H1 (cell line): ENCODE results near the gene OGFOD1. TPM values are rescaled to one million over a fixed set of nuclear protein-coding genes. Genes with fewer than 3 reads are reported as not detected.

Experiments used
- HDAC2 ChIP-seq, 2 experiments: fragments of 300-600 bp in 1 of 2; sonication (generic) in 1 of 2; IDR thresholded peaks; 2 replicates each; pipeline ENCODE4 v1.6.1; 2011 to 2012; ENCODE audit warnings: low read depth in 2 of 2, low read length in 2 of 2, mild to moderate bottlenecking in 2 of 2, moderate library complexity in 2 of 2, borderline replicate concordance in 1 of 2, inconsistent platforms in 1 of 2
- JUN ChIP-seq: IDR thresholded peaks from 2 replicates; pipeline ENCODE4 v1.6.1; 2011; ENCODE audit warnings: low read depth, mild to moderate bottlenecking, improper control_type of control experiment, low read length
- JUND ChIP-seq: IDR thresholded peaks from 2 replicates; pipeline ENCODE4 v1.6.1; 2011; ENCODE audit warnings: mild to moderate bottlenecking, improper control_type of control experiment, low read length
- MAFK ChIP-seq: IDR thresholded peaks from 2 replicates; pipeline ENCODE4 v1.6.1; 2012; ENCODE audit warnings: low read depth, mild to moderate bottlenecking, improper control_type of control experiment, low read length
- RBBP5 ChIP-seq: IDR thresholded peaks from 2 replicates; pipeline ENCODE4 v1.7.1; 2012; ENCODE audit warnings: low read depth, mild to moderate bottlenecking, inconsistent platforms, low read length, moderate library complexity, borderline replicate concordance
- RXRA ChIP-seq: IDR thresholded peaks from 2 replicates; pipeline ENCODE4 v1.6.1; 2011; ENCODE audit warnings: low read depth, mild to moderate bottlenecking, low read length, moderate library complexity; ENCODE audit not compliant: insufficient read depth
- SP1 ChIP-seq: IDR thresholded peaks from 2 replicates; pipeline ENCODE4 v1.6.1; 2011; ENCODE audit warnings: low read depth, low read length
- SRF ChIP-seq: IDR thresholded peaks from 2 replicates; pipeline ENCODE4 v1.6.1; 2011; ENCODE audit warnings: mild to moderate bottlenecking, low read depth, low read length, moderate library complexity
- TCF12 ChIP-seq: IDR thresholded peaks from 2 replicates; pipeline ENCODE4 v1.6.1; 2011; ENCODE audit warnings: low read depth, mild to moderate bottlenecking, low read length
- polyA plus RNA-seq, 7 experiments: library from polyadenylated mRNA; depleted of rRNA in 3 of 7; stranded (reverse) in 5 of 7; unstranded in 2 of 7; fragments of >200 nt in 5 of 7; fragments of 200-250 nt in 2 of 7; gene quantifications; 1 replicate in 5 of 7; 2 replicates in 1 of 7; 4 replicates in 1 of 7; pipeline versions ENCODE4 v1.2.1 to v1.2.3, GENCODE V29; 2011 to 2013; ENCODE audit warnings: missing spikeins in 2 of 7, mixed read lengths in 2 of 7
- total RNA-seq: library from RNA; stranded (reverse); fragmentation: NEBNext Ultra II Directional; extraction: Animal tissue kit (Norgen Biotek cat#: 25700); gene quantifications from 2 replicates; pipeline ENCODE4 v1.2.1, GENCODE V29; 2021
- TF ChIP-seq, protein P1 (sequence below): IDR thresholded peaks from 2 replicates; pipeline ENCODE4 v1.6.1; 2012; ENCODE audit warnings: inconsistent platforms

OGFOD1 gene
- total and polyA plus RNA-seq, 2 of the 8 experiments (the other 6 are each of a cell fraction or from before 2014, with no cell fraction given): 24.6 to 61.4 TPM

- 0 out of 4 replicates have a peak, but pooled peaks of 1 of the 2 experiments have one; percentile 26 for TF ChIP-seq HDAC2 (IDR thresholded peaks at IDR 0.05; ENCODE audit: borderline replicate concordance in 1 of 2, low read depth in 2 of 2, low read length in 2 of 2)
- no peak for TF ChIP-seq JUND
- no peak for TF ChIP-seq MAFK
- no peak for TF ChIP-seq SRF
- TF ChIP-seq RXRA: no peak
- peak; percentile 95 for TF ChIP-seq RBBP5
- no peak for TF ChIP-seq TCF12
- TF ChIP-seq JUN: no peak
- TF ChIP-seq, protein P1, sequence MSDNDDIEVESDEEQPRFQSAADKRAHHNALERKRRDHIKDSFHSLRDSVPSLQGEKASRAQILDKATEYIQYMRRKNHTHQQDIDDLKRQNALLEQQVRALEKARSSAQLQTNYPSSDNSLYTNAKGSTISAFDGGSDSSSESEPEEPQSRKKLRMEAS: peak; percentile 53; the same call in 1 of the 2 replicates
- TF ChIP-seq SP1: peak; percentile 96
Measured at GRCh38 chr16:56450986-56451752, at the start of gene OGFOD1, which contains the start of gene NUDT21 (continued).
